GM23338 (cell line): Measurements from ENCODE around the gene IQCM.

Experiments used
- CREB1 ChIP-seq: fragments of 250-450 bp; sonication (Bioruptor Pico); IDR thresholded peaks from 2 replicates; pipeline ENCODE4 v1.5.0; 2020; ENCODE audit warnings: low read depth, mild to moderate bottlenecking, moderate library complexity
- CTCF ChIP-seq, 2 experiments: fragments of 200-600 bp in 1 of 2; sonication (generic) in 1 of 2; conservative IDR thresholded peaks; 2 replicates each; pipeline versions ENCODE4 v1.5.1 to v1.6.1; 2016 to 2017; ENCODE audit warnings: antibody characterized with exemption in 2 of 2, low read depth in 2 of 2, mild to moderate bottlenecking in 2 of 2, moderate library complexity in 1 of 2
- JUNB ChIP-seq: IDR thresholded peaks from one replicate; pipeline ENCODE4 v1.6.1; 2016; ENCODE audit warnings: antibody characterized with exemption; ENCODE audit not compliant: unreplicated experiment
- POLR2AphosphoS5 ChIP-seq: IDR thresholded peaks from 2 replicates; pipeline ENCODE4 v1.6.1; 2016; ENCODE audit warnings: antibody characterized with exemption, low read depth
- REST ChIP-seq: IDR thresholded peaks from one replicate; pipeline ENCODE4 v1.6.1; 2018; ENCODE audit warnings: antibody characterized with exemption; ENCODE audit not compliant: unreplicated experiment
- ZNF331 ChIP-seq: fragments of 250-450 bp; sonication (Bioruptor Pico); IDR thresholded peaks from 2 replicates; pipeline ENCODE4 v1.5.0; 2020; ENCODE audit warnings: low read depth, mild to moderate bottlenecking, moderate library complexity

GRCh38 chr4:149426461-149426860 is 389.2 kb downstream of the IQCM start:
- TF ChIP-seq CTCF (conservative IDR thresholded peaks at IDR 0.05; ENCODE audit: low read depth in 2 of 2) (no peak), JUNB (no peak), REST (no peak), POLR2AphosphoS5 (no peak), ZNF331 (CRISPR knock-in tag) (no peak), CREB1 (no peak)
